A549 (cell line): ENCODE measurements around the gene DDX1. TPM values are rescaled to one million over a fixed set of nuclear protein-coding genes. Genes with fewer than 3 reads are reported as not detected.

ENCODE experiments used
- ATAC-seq, 2 experiments: fragments of 200-7000 bp in 1 of 2; fragments of >200 bp in 1 of 2; cut with Nextera tagmentation in 1 of 2; cut with Tn5 transposase in 1 of 2; 3 replicates each; pipeline versions ENCODE4 v1.8.0 to v1.9.1; 2018 to 2020; ENCODE audit warnings: mild to moderate bottlenecking in 1 of 2, moderate library complexity in 1 of 2
- CTCF ChIA-PET: fragments of 300-600 bp; sonication (Branson Sonifier 250); formaldehyde crosslinking; extraction: SDS; loops from one replicate; lab custom pipeline; 2021; ENCODE audit warnings: antibody characterized with exemption, inconsistent platforms; lab: Yijun Ruan, JAX
- POLR2A ChIA-PET: fragments of 350-600 bp; formaldehyde crosslinking; extraction: SDS; loops from one replicate; lab custom pipeline; 2021; ENCODE audit warnings: antibody characterized with exemption, inconsistent platforms; lab: Yijun Ruan, JAX
- DNase-seq, 2 experiments: peaks; one replicate each; pipeline versions ENCODE4 v3.0.0 to v3.0.0-alpha.2; 2011 to 2016; ENCODE audit warnings: low read depth in 1 of 2, low spot score in 1 of 2
- FAIRE-seq: peaks from 2 replicates; lab custom pipeline; 2011; peaks lifted over from hg19 to GRCh38; lab: Jason Lieb, UNC
- H3K27ac ChIP-seq, 2 experiments: fragments of >200 bp; sonication (Bioruptor Twin); formaldehyde crosslinking; 3 replicates each; pipeline ENCODE4 v1.5.1; 2016 to 2017
- H3K4me1 ChIP-seq: fragments of >200 bp; sonication (Bioruptor Twin); formaldehyde crosslinking; 3 replicates; pipeline ENCODE4 v1.6.1; 2016
- H3K4me2 ChIP-seq: fragments of >200 bp; sonication (Bioruptor Twin); formaldehyde crosslinking; 3 replicates; pipeline ENCODE4 v1.6.1; 2016
- H3K4me3 ChIP-seq: fragments of >200 bp; sonication (Bioruptor Twin); formaldehyde crosslinking; 3 replicates; pipeline ENCODE4 v1.5.1; 2016
- H3K9me3 ChIP-seq: fragments of >200 bp; sonication (Bioruptor Twin); formaldehyde crosslinking; 3 replicates; pipeline ENCODE4 v1.6.1; 2016
- CBX2 ChIP-seq: fragments of 200-600 bp; sonication (generic); IDR thresholded peaks from 2 replicates; pipeline ENCODE4 v1.6.1; 2016; ENCODE audit warnings: low read depth, mild to moderate bottlenecking, borderline replicate concordance
- FOSB ChIP-seq: fragments of 250-450 bp; sonication (Bioruptor Pico); IDR thresholded peaks from 2 replicates; pipeline ENCODE4 v1.5.0; 2020; ENCODE audit warnings: mild to moderate bottlenecking, moderate library complexity
- GATA3 ChIP-seq: IDR thresholded peaks from 2 replicates; pipeline ENCODE4 v1.6.1; 2012; ENCODE audit warnings: borderline replicate concordance
- HES2 ChIP-seq: fragments of >200 bp; sonication (Bioruptor Twin); formaldehyde crosslinking; IDR thresholded peaks from 2 replicates; pipeline ENCODE4 v1.6.1; 2016
- HOXA7 ChIP-seq: fragments of 250-450 bp; sonication (Bioruptor Pico); IDR thresholded peaks from 2 replicates; pipeline ENCODE4 v1.5.0; 2020; ENCODE audit warnings: mild to moderate bottlenecking, moderate library complexity
- HOXB5 ChIP-seq: fragments of 250-450 bp; sonication (Bioruptor Pico); IDR thresholded peaks from 2 replicates; pipeline ENCODE4 v1.5.0; 2020; ENCODE audit warnings: mild to moderate bottlenecking, moderate library complexity
- MAFK ChIP-seq: fragments of 450-650 bp; IDR thresholded peaks from 2 replicates; pipeline ENCODE4 v1.6.1; 2014; ENCODE audit not compliant: partially characterized antibody
- MAZ ChIP-seq: fragments of 150-350 bp; IDR thresholded peaks from 2 replicates; pipeline ENCODE4 v1.6.1; 2014; ENCODE audit warnings: antibody characterized with exemption, low read depth, low read length, borderline replicate concordance
- NFE2L2 ChIP-seq: fragments of 150-350 bp; conservative IDR thresholded peaks from 2 replicates; pipeline ENCODE4 v1.6.1; 2014; ENCODE audit warnings: low read length
- NPAS2 ChIP-seq: fragments of 250-450 bp; sonication (Bioruptor Pico); IDR thresholded peaks from 2 replicates; pipeline ENCODE4 v1.8.0; 2022; ENCODE audit warnings: mild to moderate bottlenecking, moderate library complexity, borderline replicate concordance
- NR3C1 ChIP-seq: fragments of >200 bp; sonication (Bioruptor Twin); formaldehyde crosslinking; IDR thresholded peaks from 3 replicates; pipeline ENCODE4 v1.6.1; 2017
- POLR2AphosphoS2 ChIP-seq: conservative IDR thresholded peaks from 2 replicates; pipeline ENCODE4 v1.6.1; 2012; ENCODE audit warnings: low read length, improper control_type of control experiment, inconsistent platforms
- RARB ChIP-seq: fragments of 250-450 bp; sonication (Bioruptor Pico); IDR thresholded peaks from 2 replicates; pipeline ENCODE4 v1.8.0; 2021; ENCODE audit warnings: mild to moderate bottlenecking, moderate library complexity
- RCOR1 ChIP-seq: fragments of 150-350 bp; IDR thresholded peaks from 2 replicates; pipeline ENCODE4 v1.6.1; 2014; ENCODE audit warnings: antibody characterized with exemption, low read length, low read depth
- SMC3 ChIP-seq: fragments of >200 bp; sonication (Bioruptor Twin); formaldehyde crosslinking; IDR thresholded peaks from 3 replicates; pipeline ENCODE4 v1.6.1; 2018; ENCODE audit warnings: inconsistent platforms
- ZSCAN20 ChIP-seq: fragments of 250-450 bp; sonication (Bioruptor Pico); IDR thresholded peaks from 2 replicates; pipeline ENCODE4 v1.8.0; 2022; ENCODE audit warnings: mild to moderate bottlenecking, moderate library complexity
- WGBS: methylation state at CpG from one replicate; pipeline ENCODE4 v1.1.6; 2017; ENCODE audit errors: missing lambda C conversion rate; 5-methylcytosine and 5-hydroxymethylcytosine counted together
- polyA plus RNA-seq, 4 experiments: library from polyadenylated mRNA; depleted of rRNA in 3 of 4; stranded (reverse); fragments of >200 nt; fragmentation: RNase III in 1 of 4; extraction: RNeasy Plus Mini Kit Qiagen cat#74134 plus additional on column Dnase treatment in 1 of 4; gene quantifications; 2 replicates in 3 of 4; 3 replicates in 1 of 4; pipeline ENCODE4 v1.2.3, GENCODE V29; 2011 to 2017
- TF ChIP-seq, protein P1 (sequence below): fragments of 150-350 bp; IDR thresholded peaks from 2 replicates; pipeline ENCODE4 v1.6.1; 2014; ENCODE audit warnings: low read depth, mild to moderate bottlenecking, low read length
- TF ChIP-seq, protein P2 (sequence below): fragments of 250-450 bp; sonication (Bioruptor Pico); IDR thresholded peaks from 2 replicates; pipeline ENCODE4 v1.5.0; 2021; ENCODE audit warnings: mild to moderate bottlenecking, moderate library complexity, borderline replicate concordance

The DDX1 gene
- polyA plus RNA-seq, 2 of the 4 experiments (the other 2 are of a cell fraction), result 157 to 214 TPM

- CTCF ChIA-PET, result interaction anchor here (1.6 kb wide), 1 partner anchor 12 kb away, joined by 3 read pairs; no protein-coding TSS in a partner anchor
- FAIRE-seq (no peak), DNase-seq (no peak), ATAC-seq (no peak)
- H3K27ac ChIP-seq, result no peak overlapping the region
- 78% methylated on average over 4 of the region's 4 CpGs for WGBS
- H3K4me1 ChIP-seq, result peaks cover 4% of the 10 kb centered on the region; the same call in 1 of the 3 replicates
- POLR2A ChIA-PET, result no interaction called here
- no peaks in the 10 kb centered on the region for H3K9me3 ChIP-seq
- no peak for TF ChIP-seq ZSCAN20 (CRISPR knock-in tag)
- no peak for TF ChIP-seq GATA3
- peak; percentile 82 for TF ChIP-seq MAFK
- TF ChIP-seq, protein P1, sequence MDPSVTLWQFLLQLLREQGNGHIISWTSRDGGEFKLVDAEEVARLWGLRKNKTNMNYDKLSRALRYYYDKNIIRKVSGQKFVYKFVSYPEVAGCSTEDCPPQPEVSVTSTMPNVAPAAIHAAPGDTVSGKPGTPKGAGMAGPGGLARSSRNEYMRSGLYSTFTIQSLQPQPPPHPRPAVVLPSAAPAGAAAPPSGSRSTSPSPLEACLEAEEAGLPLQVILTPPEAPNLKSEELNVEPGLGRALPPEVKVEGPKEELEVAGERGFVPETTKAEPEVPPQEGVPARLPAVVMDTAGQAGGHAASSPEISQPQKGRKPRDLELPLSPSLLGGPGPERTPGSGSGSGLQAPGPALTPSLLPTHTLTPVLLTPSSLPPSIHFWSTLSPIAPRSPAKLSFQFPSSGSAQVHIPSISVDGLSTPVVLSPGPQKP, result no peak
- no peak overlapping the region for H3K4me2 ChIP-seq
- H3K4me3 ChIP-seq, result no peak overlapping the region
These were observed 32.4 kb downstream of the DDX1 start for GRCh38 chr2:15623898-15624541.

DNA sequence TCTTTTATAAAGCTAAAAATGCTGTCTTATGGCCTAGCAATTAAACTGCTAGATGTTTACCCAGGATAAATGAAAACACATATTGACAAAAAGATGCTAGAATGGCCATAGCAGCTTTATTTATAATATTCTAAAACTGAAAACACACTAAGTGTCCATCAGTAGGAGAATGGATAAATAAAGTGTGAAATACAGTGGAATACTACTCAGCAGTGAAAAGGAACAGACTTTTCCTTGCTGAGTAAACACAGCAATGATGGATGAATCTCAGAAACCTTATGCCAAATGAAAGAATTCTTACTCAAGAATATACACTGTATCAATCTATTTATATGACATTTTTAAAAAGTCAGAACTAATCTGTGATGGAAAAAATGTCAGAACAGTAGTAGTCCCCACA is 33.2 kb downstream of the DDX1 start:
- no peak for FAIRE-seq
- no peak overlapping the region for H3K4me3 ChIP-seq
- no peak overlapping the region for H3K4me2 ChIP-seq
- TF ChIP-seq HOXA7 (CRISPR knock-in tag), result peak; percentile 65; the same call in 1 of the 2 replicates
- TF ChIP-seq RCOR1, result no peak
- no peak for TF ChIP-seq NPAS2 (CRISPR knock-in tag)
- no peak for TF ChIP-seq MAZ
- 0 out of 2 replicates have a peak, but pooled peaks have one; percentile 34 for TF ChIP-seq FOSB (CRISPR knock-in tag)
- no peak for ATAC-seq
- no peaks in the 10 kb centered on the region for H3K9me3 ChIP-seq
- H3K27ac ChIP-seq, result no peak overlapping the region
- H3K4me1 ChIP-seq, result peaks cover 4% of the 10 kb centered on the region; the same call in 1 of the 3 replicates
- ChIA-PET POLR2A (no interaction called here), CTCF (no interaction called here)
- DNase-seq, result no peak

DNA sequence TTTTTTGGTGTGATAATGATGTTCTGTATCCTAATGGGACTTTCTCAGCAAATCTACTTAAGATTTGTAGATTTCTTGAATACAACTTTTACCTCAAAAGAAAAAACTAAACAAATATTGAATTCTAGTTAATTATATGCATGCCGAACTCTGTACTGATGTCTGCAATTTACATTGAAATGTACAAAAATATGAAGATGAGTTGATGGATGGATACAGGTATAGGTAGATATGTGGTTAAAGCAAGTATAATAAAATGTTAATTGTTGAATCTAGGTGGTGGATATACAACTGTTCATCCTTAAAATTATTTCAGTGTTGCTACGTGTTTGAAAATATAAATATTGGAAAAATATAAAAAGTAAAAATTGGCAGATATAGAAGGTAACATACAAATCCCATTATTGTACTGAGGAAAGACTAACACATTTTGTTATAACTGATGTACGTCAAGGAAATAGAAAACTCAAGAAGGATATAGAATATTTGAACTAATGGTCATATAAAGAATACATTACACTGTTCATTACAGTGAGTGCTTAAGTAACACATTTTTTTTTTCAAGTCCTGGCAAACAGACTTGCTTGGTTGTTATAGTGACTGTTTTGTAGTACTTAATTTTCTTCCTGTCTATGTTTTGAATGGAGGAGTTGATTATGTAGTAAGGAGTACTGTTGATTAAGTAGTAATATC is 33.8 kb downstream of the DDX1 start:
- CTCF ChIA-PET, result no interaction called here

More for the DNA sequence above, 33.8 kb downstream of the DDX1 start:
- FAIRE-seq (no peak), DNase-seq (no peak), ATAC-seq (no peak)
- Histone ChIP-seq H3K4me3 (no peak overlapping the region), H3K4me2 (no peak overlapping the region), H3K27ac (no peak overlapping the region)
- POLR2A ChIA-PET, result no interaction called here
- TF ChIP-seq NFE2L2, result no peak
- TF ChIP-seq SMC3, result no peak
- TF ChIP-seq FOSB (CRISPR knock-in tag), result no peak
- no peak for TF ChIP-seq HOXB5
- TF ChIP-seq HOXA7 (CRISPR knock-in tag), result no peak
- no peak for TF ChIP-seq CBX2
- no peak for TF ChIP-seq NPAS2 (CRISPR knock-in tag)
- TF ChIP-seq, protein P2, sequence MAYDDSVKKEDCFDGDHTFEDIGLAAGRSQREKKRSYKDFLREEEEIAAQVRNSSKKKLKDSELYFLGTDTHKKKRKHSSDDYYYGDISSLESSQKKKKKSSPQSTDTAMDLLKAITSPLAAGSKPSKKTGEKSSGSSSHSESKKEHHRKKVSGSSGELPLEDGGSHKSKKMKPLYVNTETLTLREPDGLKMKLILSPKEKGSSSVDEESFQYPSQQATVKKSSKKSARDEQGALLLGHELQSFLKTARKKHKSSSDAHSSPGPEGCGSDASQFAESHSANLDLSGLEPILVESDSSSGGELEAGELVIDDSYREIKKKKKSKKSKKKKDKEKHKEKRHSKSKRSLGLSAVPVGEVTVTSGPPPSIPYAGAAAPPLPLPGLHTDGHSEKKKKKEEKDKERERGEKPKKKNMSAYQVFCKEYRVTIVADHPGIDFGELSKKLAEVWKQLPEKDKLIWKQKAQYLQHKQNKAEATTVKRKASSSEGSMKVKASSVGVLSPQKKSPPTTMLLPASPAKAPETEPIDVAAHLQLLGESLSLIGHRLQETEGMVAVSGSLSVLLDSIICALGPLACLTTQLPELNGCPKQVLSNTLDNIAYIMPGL, result no peak
- no peak for TF ChIP-seq RARB (CRISPR knock-in tag)
- TF ChIP-seq POLR2AphosphoS2, result no peak
- TF ChIP-seq RCOR1, result no peak
- no peak for TF ChIP-seq HES2
- TF ChIP-seq NR3C1, result no peak
- TF ChIP-seq, all 56 proteins: peak for 0
- WGBS, result 92% methylated on average over 3 of the region's 3 CpGs
- Histone ChIP-seq H3K4me1 (peaks cover 4% of the 10 kb centered on the region; the same call in 1 of the 3 replicates), H3K9me3 (no peaks in the 10 kb centered on the region)
